ENCODE results near the gene LSM12.

LSM12 gene

DNA sequence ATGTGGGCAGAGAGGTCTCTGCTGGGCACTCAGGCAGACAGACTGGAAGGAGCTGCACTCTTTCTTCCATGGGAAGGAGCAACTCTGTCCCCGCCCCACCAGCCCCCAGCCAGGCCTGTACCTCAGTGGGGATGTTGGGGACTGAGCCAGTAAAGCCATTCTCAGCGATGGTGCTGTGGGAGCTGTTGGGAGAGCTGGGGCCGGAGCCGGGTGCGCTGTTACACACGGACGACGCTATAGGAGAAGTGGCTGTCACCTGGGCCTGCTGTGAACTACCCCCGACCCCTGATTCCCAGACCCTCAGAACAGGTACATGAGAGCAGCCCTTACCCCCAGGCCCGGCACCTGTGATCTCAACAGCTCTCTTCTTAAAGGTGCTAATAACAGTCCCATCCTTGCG, 25.6 kb upstream of the LSM12 start:
- peak overlapping the region in 1 of 3 experiments; percentile 16 for H3K27ac Mint-ChIP-seq
- no peaks in the 10 kb centered on the region for H3K27me3 Mint-ChIP-seq (ENCODE audit: low read depth)
- TF ChIP-seq, protein P1, sequence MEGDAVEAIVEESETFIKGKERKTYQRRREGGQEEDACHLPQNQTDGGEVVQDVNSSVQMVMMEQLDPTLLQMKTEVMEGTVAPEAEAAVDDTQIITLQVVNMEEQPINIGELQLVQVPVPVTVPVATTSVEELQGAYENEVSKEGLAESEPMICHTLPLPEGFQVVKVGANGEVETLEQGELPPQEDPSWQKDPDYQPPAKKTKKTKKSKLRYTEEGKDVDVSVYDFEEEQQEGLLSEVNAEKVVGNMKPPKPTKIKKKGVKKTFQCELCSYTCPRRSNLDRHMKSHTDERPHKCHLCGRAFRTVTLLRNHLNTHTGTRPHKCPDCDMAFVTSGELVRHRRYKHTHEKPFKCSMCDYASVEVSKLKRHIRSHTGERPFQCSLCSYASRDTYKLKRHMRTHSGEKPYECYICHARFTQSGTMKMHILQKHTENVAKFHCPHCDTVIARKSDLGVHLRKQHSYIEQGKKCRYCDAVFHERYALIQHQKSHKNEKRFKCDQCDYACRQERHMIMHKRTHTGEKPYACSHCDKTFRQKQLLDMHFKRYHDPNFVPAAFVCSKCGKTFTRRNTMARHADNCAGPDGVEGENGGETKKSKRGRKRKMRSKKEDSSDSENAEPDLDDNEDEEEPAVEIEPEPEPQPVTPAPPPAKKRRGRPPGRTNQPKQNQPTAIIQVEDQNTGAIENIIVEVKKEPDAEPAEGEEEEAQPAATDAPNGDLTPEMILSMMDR (IDR thresholded peaks at IDR 0.05; ENCODE audit: unreplicated experiment in 3 of 3) = no peak
- H3K4me3 Mint-ChIP-seq = no peak overlapping the region
- peaks cover 35% of the 10 kb centered on the region for H3K4me1 Mint-ChIP-seq
- H3K36me3 Mint-ChIP-seq (ENCODE audit: low read depth) = peaks cover 12% of the 10 kb centered on the region
- no peaks in the 10 kb centered on the region for H3K9me3 Mint-ChIP-seq

DNA sequence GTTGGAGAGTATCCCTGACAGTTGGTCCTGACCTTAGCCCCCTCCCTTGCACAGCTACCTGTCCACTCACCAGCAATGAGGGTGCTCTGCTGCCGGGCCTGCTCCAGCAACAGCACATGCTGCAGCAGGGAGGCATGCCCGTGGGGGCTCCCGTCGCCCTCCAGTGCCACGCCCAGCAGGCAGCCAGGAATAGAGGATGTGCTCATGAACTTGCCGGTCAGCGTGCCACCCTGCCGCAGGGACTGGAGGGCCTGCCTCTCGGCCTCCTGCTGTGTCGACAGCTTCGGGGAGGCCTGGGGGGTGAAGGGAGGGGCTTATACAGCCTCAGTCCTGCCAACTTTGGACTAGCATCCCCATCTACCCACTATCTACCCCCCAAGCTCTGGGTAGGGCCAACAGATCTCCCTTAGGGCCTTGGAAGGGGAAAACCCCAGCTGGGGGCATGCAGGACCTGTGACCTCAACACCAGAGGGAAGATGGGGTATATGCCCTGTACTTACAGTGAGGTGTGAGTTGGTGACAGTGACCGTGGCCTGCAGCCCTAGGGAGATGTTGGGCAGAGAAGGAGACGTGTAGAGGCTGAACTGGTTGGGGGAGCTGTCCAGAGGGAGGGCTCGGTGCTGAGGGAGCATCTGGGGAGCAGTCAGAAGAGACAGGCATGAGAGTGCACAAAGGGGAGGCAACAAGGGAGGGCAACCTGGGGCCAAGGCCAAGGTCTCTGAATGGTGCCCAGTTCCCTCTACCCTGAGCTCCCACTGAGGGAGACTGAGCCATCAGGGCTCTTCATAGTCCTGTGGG, 24.9 kb upstream of the LSM12 start:
- Mint-ChIP-seq H3K9me3 (no peaks in the 10 kb centered on the region), H3K27ac (peak overlapping the region in 1 of 3 experiments; percentile 16), H3K4me1 (peaks cover 39% of the 10 kb centered on the region), H3K36me3 (ENCODE audit: low read depth) (peaks cover 15% of the 10 kb centered on the region), H3K4me3 (no peak overlapping the region), H3K27me3 (ENCODE audit: low read depth) (no peaks in the 10 kb centered on the region)
- TF ChIP-seq, protein P1 (IDR thresholded peaks at IDR 0.05; ENCODE audit: unreplicated experiment in 3 of 3) = no peak

DNA sequence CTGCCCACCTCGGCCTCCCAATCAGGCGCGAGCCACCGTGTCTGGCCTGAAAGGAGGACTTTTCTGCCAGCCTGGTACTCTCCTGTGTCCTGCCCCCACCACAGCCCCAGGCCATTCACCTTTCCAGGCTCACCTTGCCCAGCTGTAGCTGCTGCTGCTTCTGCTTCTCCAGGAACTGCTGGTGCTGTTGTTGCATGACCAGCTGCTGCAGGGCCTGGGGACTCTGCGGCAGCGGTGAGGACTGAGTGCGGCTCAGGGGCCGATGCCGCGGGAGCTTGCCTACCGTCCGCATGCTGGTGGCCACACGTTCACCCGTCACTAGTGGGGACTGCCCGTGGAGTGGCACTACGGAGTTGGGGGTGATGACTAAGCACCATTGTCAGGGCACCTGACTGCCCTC, 21.8 kb upstream of the LSM12 start:
- Mint-ChIP-seq H3K27me3 (ENCODE audit: low read depth) (peaks cover 3% of the 10 kb centered on the region), H3K4me1 (peaks cover 16% of the 10 kb centered on the region), H3K36me3 (ENCODE audit: low read depth) (peaks cover 28% of the 10 kb centered on the region), H3K9me3 (no peaks in the 10 kb centered on the region), H3K27ac (peak overlapping the region in 1 of 3 experiments; percentile 39), H3K4me3 (no peak overlapping the region)
- TF ChIP-seq, protein P1 (IDR thresholded peaks at IDR 0.05; ENCODE audit: unreplicated experiment in 3 of 3) = no peak

DNA sequence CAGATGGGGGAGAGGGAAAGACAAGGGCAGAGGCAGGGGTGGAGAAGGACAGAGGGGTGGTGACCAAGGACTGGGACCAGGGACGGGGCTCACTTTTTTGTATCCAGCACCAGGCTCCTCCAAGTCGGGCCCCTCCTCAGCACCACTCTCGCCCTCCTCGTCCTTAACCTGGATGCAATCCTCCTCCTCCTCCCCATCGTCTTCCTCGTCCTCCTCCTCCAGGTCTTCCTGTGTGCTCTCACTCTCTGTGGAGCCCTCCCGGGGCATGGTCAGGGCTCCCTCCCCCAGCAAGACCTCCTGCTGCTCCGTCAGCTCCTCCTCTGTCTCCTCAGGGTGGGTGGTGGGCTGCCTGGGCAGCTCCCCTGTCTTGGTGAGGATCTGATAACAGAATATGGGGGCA, 20.8 kb upstream of the LSM12 start:
- peaks cover 16% of the 10 kb centered on the region for H3K4me1 Mint-ChIP-seq
- TF ChIP-seq, protein P1 (IDR thresholded peaks at IDR 0.05; ENCODE audit: unreplicated experiment in 3 of 3) = no peak

DNA sequence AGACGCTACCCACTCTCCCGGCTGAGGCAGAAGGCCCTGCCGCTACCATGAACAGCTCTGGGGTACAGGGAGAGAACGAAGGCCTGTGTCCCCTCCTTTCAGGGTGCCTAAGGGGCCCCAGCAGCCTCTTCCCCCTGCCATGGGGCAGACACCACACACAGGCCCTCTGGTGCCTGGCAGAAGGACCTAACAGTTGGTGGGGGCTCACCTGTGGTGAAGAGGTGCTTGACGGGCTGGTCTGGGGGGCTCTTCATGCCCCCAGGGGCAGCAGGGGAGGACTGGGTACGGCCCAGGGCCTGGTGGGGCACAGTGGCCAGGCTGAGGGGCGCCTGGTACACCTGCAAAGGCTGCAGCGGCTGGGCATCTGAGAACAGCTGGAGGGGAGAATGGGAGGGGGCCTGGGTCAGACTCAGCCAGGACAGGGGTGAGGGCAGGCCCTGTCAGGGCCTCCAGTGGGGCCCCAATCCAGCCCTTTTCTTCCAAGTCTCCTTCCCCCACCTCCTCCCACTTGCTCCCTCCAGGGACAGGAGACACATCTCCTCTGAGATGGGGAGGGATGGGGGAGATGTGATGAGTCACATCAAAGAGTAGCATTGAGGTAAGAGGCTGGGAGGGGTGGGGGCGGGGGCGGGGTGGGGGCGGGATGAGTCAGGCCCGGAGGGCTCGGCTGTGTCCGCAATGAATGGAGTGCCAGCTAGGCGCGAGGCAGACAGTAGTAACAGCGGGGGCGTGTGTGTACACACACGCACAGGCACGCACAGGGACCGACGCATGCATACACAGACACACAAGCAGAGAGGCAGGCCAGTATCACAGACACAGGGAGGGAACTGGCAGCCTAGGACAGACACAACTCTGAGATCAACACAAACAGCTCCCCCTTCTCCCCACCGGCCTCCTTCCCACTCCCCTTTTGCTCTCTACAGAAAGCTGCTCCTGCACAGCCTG, 20.2 kb upstream of the LSM12 start:
- H3K4me3 Mint-ChIP-seq = peak overlapping the region; percentile 26 to 46 (median 32)
- TF ChIP-seq, protein P1 (IDR thresholded peaks at IDR 0.05; ENCODE audit: unreplicated experiment in 3 of 3) = no peak
- H3K27ac Mint-ChIP-seq = peak overlapping the region; percentile 73 to 90 (median 85)
- peaks cover 37% of the 10 kb centered on the region for H3K36me3 Mint-ChIP-seq (ENCODE audit: low read depth)
- H3K9me3 Mint-ChIP-seq = no peaks in the 10 kb centered on the region
- peaks cover 6% of the 10 kb centered on the region for H3K27me3 Mint-ChIP-seq (ENCODE audit: low read depth)
- peaks cover 16% of the 10 kb centered on the region for H3K4me1 Mint-ChIP-seq

More for the DNA sequence above, 20.8 kb upstream of the LSM12 start:
- no peaks in the 10 kb centered on the region for H3K9me3 Mint-ChIP-seq
- peaks cover 6% of the 10 kb centered on the region for H3K27me3 Mint-ChIP-seq (ENCODE audit: low read depth)
- H3K36me3 Mint-ChIP-seq (ENCODE audit: low read depth) = peaks cover 35% of the 10 kb centered on the region
- peak overlapping the region; percentile 73 to 90 (median 85) for H3K27ac Mint-ChIP-seq
- H3K4me3 Mint-ChIP-seq = peak overlapping the region in 1 of 3 experiments; percentile 37

All from nephron (organoid).